GM21423 (cell line): ENCODE data around the gene USP20.

ENCODE experiments used
- ATAC-seq: cut with Tn5 transposase; IDR thresholded peaks from one replicate; pipeline ENCODE4 v1.9.1; 2021; ENCODE audit warnings: mild to moderate bottlenecking, moderate library complexity; ENCODE audit not compliant: unreplicated experiment

USP20 gene

GRCh38 chr9:129874261-129875101 lies 39.2 kb downstream of the USP20 start:
- no peak for ATAC-seq

GRCh38 chr9:129875181-129875611 lies 39.9 kb downstream of the USP20 start:
- no peak for ATAC-seq

- no peak for ATAC-seq
These were observed 40.6 kb downstream of the USP20 start for GRCh38 chr9:129875687-129876395.

DNA sequence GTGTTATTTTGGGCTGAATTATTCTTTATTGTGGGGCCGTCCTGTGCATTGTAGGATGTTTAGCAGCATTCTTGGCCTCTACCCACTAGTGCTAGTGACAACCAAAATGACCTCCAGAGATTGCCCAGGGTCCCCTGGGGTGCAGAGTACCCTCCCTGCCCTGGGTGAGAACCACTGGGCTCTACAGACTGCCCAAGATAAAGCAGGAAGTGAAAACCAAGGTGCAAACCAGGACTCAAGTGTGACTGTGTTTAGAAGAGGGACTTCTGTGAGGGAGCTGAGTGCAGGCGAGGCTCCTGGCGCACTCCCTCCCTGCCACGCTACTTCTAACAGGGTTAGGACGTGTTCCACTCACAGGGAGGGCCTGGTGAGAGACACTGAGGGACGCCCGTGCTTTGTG lies 41.6 kb downstream of the USP20 start:
- ATAC-seq: no peak

GRCh38 chr9:129878291-129878690 lies 43.0 kb downstream of the USP20 start:
- ATAC-seq: no peak

DNA sequence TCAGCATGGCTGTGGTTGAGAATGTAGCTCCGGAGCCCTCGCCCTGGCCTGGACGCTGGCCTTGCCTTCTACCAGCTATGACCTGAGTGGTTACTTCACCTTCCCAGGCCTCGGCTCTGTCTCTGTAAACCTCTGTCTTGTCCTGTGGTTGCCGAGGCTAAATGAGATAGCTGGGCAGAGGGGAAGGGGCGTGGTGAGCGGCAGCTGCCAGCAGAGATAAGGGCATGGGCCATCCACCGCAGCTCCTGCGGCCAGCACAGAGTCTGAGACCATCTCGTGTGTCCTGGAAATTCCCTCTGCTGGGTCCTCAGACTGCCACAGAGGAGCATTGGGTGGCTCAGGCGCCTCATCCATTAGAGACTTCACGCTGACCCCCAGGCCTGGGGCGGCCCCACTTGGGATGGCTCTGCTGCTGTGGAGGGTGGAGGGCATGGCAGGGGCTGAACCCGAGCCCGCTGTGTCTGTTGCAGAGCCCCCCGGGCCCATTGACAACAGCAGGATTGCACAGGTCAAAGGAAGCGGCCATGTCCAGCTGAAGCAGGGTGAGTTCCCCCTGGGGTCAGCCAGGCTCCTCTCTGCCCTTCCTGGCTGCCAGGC lies 43.9 kb downstream of the USP20 start:
- ATAC-seq: no peak

- ATAC-seq: no peak
These were observed 44.9 kb downstream of the USP20 start for GRCh38 chr9:129879991-129880653.

GRCh38 chr9:129880654-129881546 lies 45.6 kb downstream of the USP20 start:
- ATAC-seq: no peak

DNA sequence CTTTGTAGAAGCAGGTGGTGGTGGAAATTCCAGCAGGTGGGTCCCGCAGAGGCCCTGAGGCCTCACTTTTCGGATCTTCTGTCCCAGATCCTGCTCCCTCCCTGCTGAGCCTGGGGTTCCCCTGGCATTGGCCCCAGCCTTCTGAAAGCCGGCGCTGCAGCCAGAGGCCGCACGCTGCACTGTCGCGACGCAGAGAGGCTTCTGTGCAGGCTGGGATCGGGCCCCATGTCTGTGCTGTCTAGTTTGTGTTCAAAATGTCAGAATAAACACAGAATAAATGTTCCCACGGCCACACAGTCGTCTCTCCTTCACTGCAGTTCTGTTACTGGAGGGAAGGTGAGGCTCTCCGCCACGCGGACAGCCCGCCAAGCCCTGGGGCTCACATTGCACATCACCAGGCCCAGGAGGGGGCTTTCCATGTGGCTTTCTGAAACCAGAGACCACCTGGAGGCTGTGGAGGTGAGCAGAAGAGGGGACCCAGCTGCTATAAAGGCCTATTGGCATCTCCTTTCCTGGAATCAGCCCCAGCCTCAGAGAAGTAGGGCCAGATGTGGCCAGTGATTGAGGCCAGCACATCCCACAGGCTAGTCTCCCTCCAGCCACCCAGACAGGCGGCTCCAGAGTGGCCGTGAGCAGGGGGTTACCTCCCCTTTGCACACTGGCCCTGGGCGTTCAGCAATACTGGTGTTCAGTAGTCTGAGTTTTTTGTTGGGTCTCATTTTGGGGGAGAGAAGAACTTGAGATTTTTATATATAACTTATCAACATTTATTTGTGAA lies 46.5 kb downstream of the USP20 start:
- no peak for ATAC-seq

DNA sequence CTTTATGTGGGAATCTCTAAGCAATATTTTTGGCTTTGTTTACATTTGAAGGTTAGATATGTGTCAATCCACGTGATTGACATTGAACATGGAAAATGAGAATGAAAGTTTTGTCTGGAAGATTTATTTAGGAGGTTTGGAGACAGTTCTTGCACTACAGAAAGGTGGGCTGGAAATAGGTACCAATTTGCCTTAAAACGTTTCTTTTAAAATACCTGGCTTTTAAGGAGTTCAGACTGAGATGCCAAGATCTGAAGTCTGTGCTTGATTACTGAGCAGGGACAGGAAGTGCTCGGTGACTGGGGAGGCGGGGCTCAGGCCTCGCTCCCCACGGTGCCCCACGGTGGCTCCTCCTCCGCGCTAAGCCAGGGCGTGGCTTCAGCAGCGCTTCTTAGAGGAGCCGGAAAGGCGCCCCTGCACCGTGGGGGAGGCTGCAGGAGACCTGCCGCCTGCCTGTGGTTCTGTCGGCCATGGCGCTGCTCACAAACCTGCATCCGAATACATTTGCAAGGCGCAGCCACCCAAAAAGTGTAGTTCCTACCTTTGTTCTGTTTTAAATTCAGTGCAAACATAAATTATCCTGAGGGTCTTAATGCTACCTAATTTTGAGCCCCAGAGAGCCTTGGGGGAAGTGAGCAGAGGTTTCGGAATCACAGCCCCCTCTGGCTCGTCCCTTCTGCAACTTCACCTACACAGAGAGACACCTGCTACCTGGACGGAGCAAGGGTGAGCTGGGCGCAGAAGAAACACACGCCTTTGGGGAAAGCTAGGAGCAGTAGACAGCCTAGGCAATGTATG lies 49.2 kb downstream of the USP20 start:
- peak; percentile 42 for ATAC-seq

GRCh38 chr9:129885018-129885669 lies 49.9 kb downstream of the USP20 start:
- no peak for ATAC-seq

DNA sequence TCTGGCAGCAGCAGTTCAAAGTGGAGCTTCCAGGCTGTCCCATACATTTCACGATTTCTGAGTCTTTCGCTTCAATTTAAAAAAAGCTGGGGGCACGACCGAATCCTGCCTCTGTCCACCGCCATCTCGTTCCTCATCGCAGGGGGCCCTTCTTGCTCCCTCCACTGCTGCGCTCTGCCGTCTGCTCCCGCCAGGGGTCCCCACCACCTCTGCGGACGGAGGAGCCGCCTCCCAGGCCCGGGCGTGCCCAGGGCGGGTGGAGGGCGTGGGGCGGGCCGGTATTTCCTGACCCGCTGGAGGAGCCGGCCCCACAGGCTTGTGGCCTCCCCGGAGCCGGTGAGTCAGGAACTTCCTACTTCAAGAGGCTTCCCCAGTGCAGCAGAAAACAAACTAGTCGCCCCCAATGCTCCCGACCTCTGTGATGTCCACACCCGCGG lies 50.4 kb downstream of the USP20 start:
- peak; percentile 22 for ATAC-seq

- no peak for ATAC-seq
These were observed 51.2 kb downstream of the USP20 start for GRCh38 chr9:129886226-129887174.

DNA sequence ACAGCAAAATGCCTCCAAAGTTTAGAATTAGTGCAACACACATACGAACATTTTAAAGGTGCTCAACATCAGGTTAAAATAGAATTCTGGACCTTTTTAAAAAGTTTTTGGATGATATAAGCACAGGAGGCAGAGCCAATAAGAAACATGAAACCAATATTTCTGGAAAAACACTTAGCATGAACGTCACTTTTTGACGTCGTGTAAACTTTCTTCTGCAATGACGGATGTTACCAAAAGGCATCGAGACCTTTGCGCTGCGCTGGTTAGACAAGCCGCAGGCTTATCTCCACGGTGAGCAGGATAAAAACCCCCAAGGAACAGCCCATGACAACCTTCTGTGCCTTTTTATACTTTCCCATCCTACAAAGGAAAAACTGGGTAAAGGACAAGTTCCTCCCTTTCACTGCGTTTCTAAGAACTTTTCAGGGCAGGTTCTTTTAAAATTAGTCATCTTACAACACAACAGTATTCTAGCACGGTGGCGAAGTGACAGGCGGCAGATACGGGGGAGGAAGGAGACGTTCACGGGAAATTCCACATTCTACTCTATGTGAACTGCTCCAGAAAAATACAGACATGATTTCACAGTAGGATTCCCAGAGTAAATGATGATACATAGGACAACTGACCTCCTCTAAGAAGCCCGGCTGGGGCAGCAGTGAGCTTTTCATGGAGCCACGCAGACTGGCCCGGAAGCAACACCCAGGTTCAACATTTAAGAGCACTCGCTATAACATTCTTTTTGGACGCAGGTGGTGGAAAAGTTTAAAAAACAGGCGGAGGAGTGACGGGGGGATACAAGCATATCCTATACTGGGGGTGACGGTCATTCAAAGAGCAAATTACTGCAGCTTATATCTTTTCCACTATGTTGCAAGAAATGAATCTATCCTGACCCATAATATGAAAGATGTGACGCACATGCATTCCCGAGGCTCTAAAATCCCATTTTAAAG lies 52.4 kb downstream of the USP20 start:
- no peak for ATAC-seq

GRCh38 chr9:129888293-129889121 lies 53.2 kb downstream of the USP20 start:
- ATAC-seq: peak; percentile 51
